Measurements from ENCODE around the gene NF1.
"Not testable (repeated sequence)": the region's sequence is repeated elsewhere in the genome, so short reads cannot be mapped to it uniquely, and the experiment has no call there.

Gene NF1

GRCh38 chr17:31101943-31102342, 7.2 kb downstream of the NF1 start:
- no peak overlapping the region for H3K27ac ChIP-seq (ENCODE audit: low read length)

GRCh38 chr17:31105991-31106390, 11.2 kb downstream of the NF1 start:
- no peaks in the 10 kb centered on the region; the same call in 1 of the 2 replicates for H3K4me1 ChIP-seq (ENCODE audit: control insufficient read depth, insufficient read depth, low read length)
- H3K36me3 ChIP-seq (ENCODE audit: control insufficient read depth, insufficient read depth, low read length), result no peaks in the 10 kb centered on the region
- no peaks in the 10 kb centered on the region for H3K27me3 ChIP-seq (ENCODE audit: control insufficient read depth, insufficient read depth, low read length)
- DNase-seq (ENCODE audit: low read depth, low spot score), result no peak
- no peak overlapping the region for H3K27ac ChIP-seq (ENCODE audit: low read length)
- no peaks in the 10 kb centered on the region for H3K9me3 ChIP-seq (ENCODE audit: control insufficient read depth, insufficient read depth, low read length)
- no CpG with 5 or more reads among the region's 1 CpG for WGBS (ENCODE audit: insufficient coverage, insufficient read length)
- H3K4me3 ChIP-seq (ENCODE audit: low read length), result no peak overlapping the region

More at GRCh38 chr17:31101943-31102342, 7.2 kb downstream of the NF1 start:
- DNase-seq (ENCODE audit: low read depth, low spot score), result no peak
- Histone ChIP-seq H3K27me3 (ENCODE audit: control insufficient read depth, insufficient read depth, low read length) (no peaks in the 10 kb centered on the region), H3K4me1 (ENCODE audit: control insufficient read depth, insufficient read depth, low read length) (no peaks in the 10 kb centered on the region; the same call in 1 of the 2 replicates), H3K9me3 (ENCODE audit: control insufficient read depth, insufficient read depth, low read length) (no peaks in the 10 kb centered on the region), H3K4me3 (ENCODE audit: low read length) (no peak overlapping the region), H3K36me3 (ENCODE audit: control insufficient read depth, insufficient read depth, low read length) (no peaks in the 10 kb centered on the region)

GRCh38 chr17:31111183-31111582, 16.4 kb downstream of the NF1 start:
- no peak for DNase-seq (ENCODE audit: low read depth, low spot score)
- no peak overlapping the region for H3K27ac ChIP-seq (ENCODE audit: low read length)
- H3K4me3 ChIP-seq (ENCODE audit: low read length), result no peak overlapping the region
- no peaks in the 10 kb centered on the region for H3K36me3 ChIP-seq (ENCODE audit: control insufficient read depth, insufficient read depth, low read length)
- no peaks in the 10 kb centered on the region for H3K9me3 ChIP-seq (ENCODE audit: control insufficient read depth, insufficient read depth, low read length)
- H3K4me1 ChIP-seq (ENCODE audit: control insufficient read depth, insufficient read depth, low read length), result no peaks in the 10 kb centered on the region
- WGBS (ENCODE audit: insufficient coverage, insufficient read length), result no CpG with 5 or more reads among the region's 2 CpGs
- H3K27me3 ChIP-seq (ENCODE audit: control insufficient read depth, insufficient read depth, low read length), result no peaks in the 10 kb centered on the region

- Histone ChIP-seq H3K27me3 (ENCODE audit: control insufficient read depth, insufficient read depth, low read length) (no peaks in the 10 kb centered on the region), H3K9me3 (ENCODE audit: control insufficient read depth, insufficient read depth, low read length) (no peaks in the 10 kb centered on the region), H3K4me3 (ENCODE audit: low read length) (no peak overlapping the region), H3K27ac (ENCODE audit: low read length) (no peak overlapping the region), H3K4me1 (ENCODE audit: control insufficient read depth, insufficient read depth, low read length) (no peaks in the 10 kb centered on the region), H3K36me3 (ENCODE audit: control insufficient read depth, insufficient read depth, low read length) (no peaks in the 10 kb centered on the region)
- WGBS (ENCODE audit: insufficient coverage, insufficient read length), result no CpG with 5 or more reads among the region's 1 CpG
- DNase-seq (ENCODE audit: low read depth, low spot score), result no peak
Observed at GRCh38 chr17:31112001-31112661, 17.4 kb downstream of the NF1 start.

- not testable (repeated sequence) for H3K4me3 ChIP-seq (ENCODE audit: low read length); H3K36me3 ChIP-seq (ENCODE audit: control insufficient read depth, insufficient read depth, low read length); H3K4me1 ChIP-seq (ENCODE audit: control insufficient read depth, insufficient read depth, low read length); H3K27ac ChIP-seq (ENCODE audit: low read length); DNase-seq (ENCODE audit: low read depth, low spot score); H3K27me3 ChIP-seq (ENCODE audit: control insufficient read depth, insufficient read depth, low read length); H3K9me3 ChIP-seq (ENCODE audit: control insufficient read depth, insufficient read depth, low read length)
- no CpG with 5 or more reads among the region's 7 CpGs for WGBS (ENCODE audit: insufficient coverage, insufficient read length)
Observed at GRCh38 chr17:31113368-31113767, 18.6 kb downstream of the NF1 start.

GRCh38 chr17:31113939-31114338, 19.2 kb downstream of the NF1 start:
- no peak for DNase-seq (ENCODE audit: low read depth, low spot score)
- Histone ChIP-seq H3K36me3 (ENCODE audit: control insufficient read depth, insufficient read depth, low read length) (no peaks in the 10 kb centered on the region), H3K9me3 (ENCODE audit: control insufficient read depth, insufficient read depth, low read length) (no peaks in the 10 kb centered on the region), H3K4me1 (ENCODE audit: control insufficient read depth, insufficient read depth, low read length) (no peaks in the 10 kb centered on the region), H3K27me3 (ENCODE audit: control insufficient read depth, insufficient read depth, low read length) (no peaks in the 10 kb centered on the region), H3K27ac (ENCODE audit: low read length) (no peak overlapping the region), H3K4me3 (ENCODE audit: low read length) (no peak overlapping the region)
- WGBS (ENCODE audit: insufficient coverage, insufficient read length), result no CpG with 5 or more reads among the region's 4 CpGs

GRCh38 chr17:31114956-31115555, 20.3 kb downstream of the NF1 start:
- Histone ChIP-seq H3K27ac (ENCODE audit: low read length) (no peak overlapping the region), H3K27me3 (ENCODE audit: control insufficient read depth, insufficient read depth, low read length) (no peaks in the 10 kb centered on the region), H3K4me1 (ENCODE audit: control insufficient read depth, insufficient read depth, low read length) (no peaks in the 10 kb centered on the region), H3K4me3 (ENCODE audit: low read length) (no peak overlapping the region), H3K9me3 (ENCODE audit: control insufficient read depth, insufficient read depth, low read length) (no peaks in the 10 kb centered on the region), H3K36me3 (ENCODE audit: control insufficient read depth, insufficient read depth, low read length) (no peaks in the 10 kb centered on the region)
- no peak for DNase-seq (ENCODE audit: low read depth, low spot score)
- WGBS (ENCODE audit: insufficient coverage, insufficient read length), result no CpG with 5 or more reads among the region's 3 CpGs

- no peak overlapping the region for H3K27ac ChIP-seq (ENCODE audit: low read length)
- DNase-seq (ENCODE audit: low read depth, low spot score), result no peak
- H3K36me3 ChIP-seq (ENCODE audit: control insufficient read depth, insufficient read depth, low read length), result no peaks in the 10 kb centered on the region
- no peaks in the 10 kb centered on the region for H3K4me1 ChIP-seq (ENCODE audit: control insufficient read depth, insufficient read depth, low read length)
- H3K27me3 ChIP-seq (ENCODE audit: control insufficient read depth, insufficient read depth, low read length), result no peaks in the 10 kb centered on the region
- 100% methylated on average over 2 of the region's 4 CpGs for WGBS (ENCODE audit: insufficient coverage, insufficient read length)
- no peak overlapping the region for H3K4me3 ChIP-seq (ENCODE audit: low read length)
- no peaks in the 10 kb centered on the region for H3K9me3 ChIP-seq (ENCODE audit: control insufficient read depth, insufficient read depth, low read length)
Observed at GRCh38 chr17:31116167-31116566, 21.4 kb downstream of the NF1 start.

GRCh38 chr17:31122746-31123145, 28.0 kb downstream of the NF1 start:
- H3K4me3 ChIP-seq (ENCODE audit: low read length), result no peak overlapping the region
- no peak for DNase-seq (ENCODE audit: low read depth, low spot score)
- no peaks in the 10 kb centered on the region for H3K4me1 ChIP-seq (ENCODE audit: control insufficient read depth, insufficient read depth, low read length)
- no peaks in the 10 kb centered on the region for H3K9me3 ChIP-seq (ENCODE audit: control insufficient read depth, insufficient read depth, low read length)
- H3K27ac ChIP-seq (ENCODE audit: low read length), result no peak overlapping the region
- H3K27me3 ChIP-seq (ENCODE audit: control insufficient read depth, insufficient read depth, low read length), result no peaks in the 10 kb centered on the region
- no CpG with 5 or more reads among the region's 2 CpGs for WGBS (ENCODE audit: insufficient coverage, insufficient read length)
- H3K36me3 ChIP-seq (ENCODE audit: control insufficient read depth, insufficient read depth, low read length), result no peaks in the 10 kb centered on the region

- Histone ChIP-seq H3K27me3 (ENCODE audit: control insufficient read depth, insufficient read depth, low read length) (no peaks in the 10 kb centered on the region), H3K4me3 (ENCODE audit: low read length) (no peak overlapping the region), H3K4me1 (ENCODE audit: control insufficient read depth, insufficient read depth, low read length) (peaks cover 6% of the 10 kb centered on the region), H3K36me3 (ENCODE audit: control insufficient read depth, insufficient read depth, low read length) (no peaks in the 10 kb centered on the region), H3K27ac (ENCODE audit: low read length) (no peak overlapping the region), H3K9me3 (ENCODE audit: control insufficient read depth, insufficient read depth, low read length) (no peaks in the 10 kb centered on the region)
- DNase-seq (ENCODE audit: low read depth, low spot score), result no peak
- WGBS (ENCODE audit: insufficient coverage, insufficient read length), result no CpG with 5 or more reads among the region's 3 CpGs
Observed at GRCh38 chr17:31126318-31126717, 31.5 kb downstream of the NF1 start.

- no peaks in the 10 kb centered on the region for H3K27me3 ChIP-seq (ENCODE audit: control insufficient read depth, insufficient read depth, low read length)
- H3K4me1 ChIP-seq (ENCODE audit: control insufficient read depth, insufficient read depth, low read length), result peaks cover 6% of the 10 kb centered on the region
- no peak overlapping the region for H3K27ac ChIP-seq (ENCODE audit: low read length)
- no peak overlapping the region for H3K4me3 ChIP-seq (ENCODE audit: low read length)
- no CpG with 5 or more reads among the region's 3 CpGs for WGBS (ENCODE audit: insufficient coverage, insufficient read length)
- no peaks in the 10 kb centered on the region for H3K36me3 ChIP-seq (ENCODE audit: control insufficient read depth, insufficient read depth, low read length)
- no peak for DNase-seq (ENCODE audit: low read depth, low spot score)
- no peaks in the 10 kb centered on the region for H3K9me3 ChIP-seq (ENCODE audit: control insufficient read depth, insufficient read depth, low read length)
Observed at GRCh38 chr17:31128241-31128640, 33.5 kb downstream of the NF1 start.

All from iPS DF 6.9 (cell line).